Pancreas (tissue), 10 donors: Measurements from ENCODE around the gene GRIP1. TPM values are rescaled to one million over a fixed set of nuclear protein-coding genes. Genes with fewer than 3 reads are reported as not detected.

Source experiments
- ATAC-seq, 4 donors: fragments of 200-7000 bp; cut with Tn5 transposase; one replicate each; pipeline versions ENCODE4 v1.8.0 to v1.9.1; 2020; ENCODE audit warnings: mild to moderate bottlenecking in 4 of 4, moderate library complexity in 4 of 4
- DNase-seq, 6 donors: peaks; one replicate each; pipeline ENCODE4 v3.0.0-alpha.2; 2020
- FAIRE-seq: peaks from 2 replicates; lab custom pipeline; 2012; peaks lifted over from hg19 to GRCh38; lab: Jason Lieb, UNC
- H3K27ac ChIP-seq, 4 donors: fragments of 200-600 bp; sonication (generic); 1 replicate in 3 of 4; 2 replicates in 1 of 4; pipeline versions ENCODE4 v1.5.0 to v1.8.0; 2020
- H3K27me3 ChIP-seq, 4 donors: fragments of 200-600 bp; one replicate each; pipeline ENCODE4 v1.8.0; 2021
- H3K36me3 ChIP-seq, 3 donors: fragments of 200-600 bp; sonication (generic) in 1 of 3; one replicate each; pipeline versions ENCODE4 v1.5.0 to v1.8.0; 2020 to 2021
- H3K4me1 ChIP-seq, 3 donors: fragments of 200-600 bp; one replicate each; pipeline ENCODE4 v1.8.0; 2021
- H3K4me3 ChIP-seq, 4 donors: fragments of 200-600 bp; sonication (generic) in 2 of 4; one replicate each; pipeline versions ENCODE4 v1.5.0 to v1.8.0; 2020 to 2021
- H3K9me3 ChIP-seq, 4 donors: fragments of 200-600 bp; one replicate each; pipeline ENCODE4 v1.8.0; 2021
- CTCF ChIP-seq, 4 donors: fragments of 200-600 bp; sonication (generic) in 3 of 4; IDR thresholded peaks; one replicate each; pipeline versions ENCODE4 v1.5.0 to v1.8.0; 2021; ENCODE audit warnings: antibody characterized with exemption in 4 of 4
- WGBS, 2 donors: extraction: QIAGEN DNeasy Blood & Tissue Kit; methylation state at CpG; one replicate each; pipeline ENCODE4 v1.1.7; 2013; 5-methylcytosine and 5-hydroxymethylcytosine counted together
- intact Hi-C, 3 donors: fragments of 100-400 bp; cut with DNase I; formaldehyde crosslinking; loops; one replicate each; pipeline versions ENCODE4 v1.11.1 to v1.14.2; 2022
- polyA plus RNA-seq, 2 donors: library from polyadenylated mRNA; stranded (reverse); fragments of 200-250 nt; gene quantifications; one replicate each; pipeline ENCODE4 v1.2.3, GENCODE V29; 2013
- total RNA-seq, 6 donors: library from RNA; stranded (reverse); fragmentation: NEBNext Ultra II Directional in 4 of 6; extraction: Animal tissue kit (Norgen Biotek cat#: 25700) in 4 of 6; gene quantifications; one replicate each; pipeline versions ENCODE4 v1.2.1 to v1.2.4, GENCODE V29; 2021 to 2023
- donor health status: healthy with polysubstance abuse.
- donor health status: DM: no; HTN: no; CAD: no; lungs with moderate emphysema.
- donor health status: DM: no; HTN: no; CAD: no.
- donor health status: control.
- donor health status: control.
- donor health status: Bipolar disorder and iron deficiency.
- donor health status: DM: yes; HTN: yes; CAD: no.
- donor health status: DM: no; HTN: no; CAD: no.
- donor health status: DM: no; HTN: no; CAD: no.
- donor health status: DM: yes; HTN: yes; CAD: no.

The GRIP1 gene
- total and polyA plus RNA-seq, 8 donors = 0.89 to 6.8 (median 4.7) TPM

DNA sequence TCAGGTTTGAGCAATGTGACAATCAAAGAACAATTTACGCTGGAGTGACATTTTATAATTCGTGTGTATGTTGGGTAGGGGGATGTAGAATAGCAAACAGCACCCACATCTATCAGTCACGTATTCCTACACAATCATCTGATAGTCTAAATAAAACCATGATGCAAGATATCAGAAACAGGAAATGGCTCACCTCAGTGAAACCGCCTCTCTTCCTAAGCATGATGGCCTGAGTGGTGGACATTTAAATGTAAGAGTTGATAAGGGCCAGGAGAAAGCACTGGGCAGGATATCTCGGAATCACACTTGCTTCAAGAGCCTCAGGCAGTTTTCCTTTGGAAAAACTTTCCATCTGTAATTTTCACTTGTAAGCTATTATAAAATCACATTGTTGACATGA is 128.2 kb downstream of the GRIP1 start:
- Histone ChIP-seq H3K4me1 (no peaks in the 10 kb centered on the region), H3K27ac (no peak overlapping the region), H3K9me3 (no peaks in the 10 kb centered on the region), H3K27me3 (no peaks in the 10 kb centered on the region), H3K36me3 (no peaks in the 10 kb centered on the region), H3K4me3 (no peak overlapping the region)
- no peak for ATAC-seq
- DNase-seq = no peak
- no peak for FAIRE-seq
- 88 to 89% methylated on average over 5 of the region's 5 CpGs for WGBS, 2 donors
- intact Hi-C loops = no loop called here
- TF ChIP-seq CTCF (IDR thresholded peaks at IDR 0.05) = no peak

- 63 to 69% methylated on average over 2 of the region's 2 CpGs for WGBS, 2 donors
- TF ChIP-seq CTCF (IDR thresholded peaks at IDR 0.05) = no peak
- intact Hi-C loops = no loop called here
- DNase-seq = no peak
- Histone ChIP-seq H3K4me1 (no peaks in the 10 kb centered on the region), H3K36me3 (no peaks in the 10 kb centered on the region), H3K4me3 (no peak overlapping the region), H3K9me3 (no peaks in the 10 kb centered on the region), H3K27me3 (no peaks in the 10 kb centered on the region), H3K27ac (no peak overlapping the region)
- no peak for FAIRE-seq
- ATAC-seq = no peak
These were observed 129.9 kb downstream of the GRIP1 start for GRCh38 chr12:66549050-66549389.

DNA sequence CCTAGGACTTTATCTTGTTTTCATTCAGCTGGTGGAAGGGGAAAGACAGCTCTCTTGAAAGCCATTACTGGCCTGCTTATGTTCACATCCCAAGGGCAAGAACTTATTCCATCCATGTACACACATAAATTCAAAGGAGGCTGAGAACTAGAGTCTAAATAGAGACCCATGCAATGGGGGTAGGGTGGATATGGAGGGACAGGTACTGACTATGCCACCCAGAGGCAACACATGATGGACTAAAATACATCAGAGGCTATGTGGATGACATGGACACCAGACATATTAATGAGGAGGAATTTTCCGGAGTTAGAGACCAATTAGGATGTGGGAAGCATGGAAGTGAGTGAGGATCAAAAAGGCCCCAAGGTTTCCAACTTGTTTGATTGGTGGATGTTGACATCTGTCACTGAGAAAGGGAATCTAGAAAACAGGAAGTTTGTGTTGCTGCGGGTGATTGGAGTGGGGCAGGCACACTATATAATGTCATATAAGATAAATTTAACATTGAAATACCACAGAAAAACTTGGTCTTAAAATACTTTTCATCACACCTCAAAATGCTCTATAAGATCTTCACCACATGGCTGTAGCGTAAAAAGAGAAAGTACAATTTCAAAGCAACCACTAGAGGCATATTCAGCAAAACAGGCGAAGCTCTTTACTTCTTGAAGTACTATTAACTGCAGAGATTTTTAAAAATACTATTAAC is 130.4 kb downstream of the GRIP1 start:
- Histone ChIP-seq H3K27me3 (no peaks in the 10 kb centered on the region), H3K4me3 (no peak overlapping the region), H3K27ac (no peak overlapping the region), H3K36me3 (no peaks in the 10 kb centered on the region), H3K4me1 (no peaks in the 10 kb centered on the region), H3K9me3 (no peaks in the 10 kb centered on the region)
- DNase-seq (no peak), ATAC-seq (no peak), FAIRE-seq (no peak)
- no peak for TF ChIP-seq CTCF (IDR thresholded peaks at IDR 0.05)
- 87 to 93% methylated on average over 4 of the region's 4 CpGs for WGBS, 2 donors
- intact Hi-C loops = no loop called here

- Histone ChIP-seq H3K9me3 (no peaks in the 10 kb centered on the region), H3K4me1 (peaks cover 0 to 5% (median 0%) of the 10 kb centered on the region in 3 donors), H3K27me3 (no peaks in the 10 kb centered on the region), H3K4me3 (no peak overlapping the region), H3K27ac (no peak overlapping the region), H3K36me3 (no peaks in the 10 kb centered on the region)
- FAIRE-seq = no peak
- no peak for TF ChIP-seq CTCF (IDR thresholded peaks at IDR 0.05)
- intact Hi-C loops = no loop called here
- no peak for ATAC-seq
- WGBS, 2 donors = 83 to 95% methylated on average over 1 of the region's 1 CpG
- DNase-seq = no peak
These were observed 137.4 kb downstream of the GRIP1 start for GRCh38 chr12:66541426-66541825.

DNA sequence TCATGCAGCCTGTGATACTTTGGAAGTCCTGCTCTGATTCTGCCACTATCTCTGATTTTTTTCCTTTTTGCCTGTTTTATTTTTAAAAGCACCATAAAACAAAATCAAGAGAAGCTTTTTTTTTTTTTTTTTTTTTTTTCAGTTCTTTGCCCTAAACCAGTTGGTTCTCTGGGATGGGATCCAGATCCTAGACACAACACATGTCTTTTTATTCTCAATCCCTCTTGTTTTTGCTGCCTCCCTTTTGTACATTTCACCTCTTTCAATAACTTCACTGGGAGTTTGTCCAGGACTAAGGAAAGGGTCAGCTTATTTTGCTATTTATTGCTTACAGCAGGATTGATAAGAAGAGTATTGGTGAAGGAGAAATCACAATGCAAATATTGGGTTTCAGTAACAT is 139.4 kb downstream of the GRIP1 start:
- Histone ChIP-seq H3K27ac (no peak overlapping the region), H3K36me3 (no peaks in the 10 kb centered on the region), H3K27me3 (no peaks in the 10 kb centered on the region), H3K4me3 (no peak overlapping the region), H3K4me1 (peaks cover 0 to 5% (median 0%) of the 10 kb centered on the region in 3 donors), H3K9me3 (no peaks in the 10 kb centered on the region)
- no peak for DNase-seq
- FAIRE-seq = no peak
- no peak for ATAC-seq
- TF ChIP-seq CTCF (IDR thresholded peaks at IDR 0.05) = no peak
- intact Hi-C loops = no loop called here
